Stomach smooth muscle (tissue), 2 donors: ENCODE results near the gene ATG5.

Source experiments
- H3K27ac ChIP-seq: one replicate; pipeline ENCODE4 v1.7.0; 2013; ENCODE audit warnings: mild to moderate bottlenecking, low read length, inconsistent platforms
- H3K27me3 ChIP-seq, 2 donors: one replicate each; pipeline ENCODE4 v1.7.0; 2013; ENCODE audit warnings: low read length in 2 of 2; ENCODE audit not compliant: insufficient read depth in 2 of 2, control insufficient read depth in 1 of 2
- H3K36me3 ChIP-seq, 2 donors: one replicate each; pipeline ENCODE4 v1.7.0; 2013; ENCODE audit warnings: low read length in 2 of 2; ENCODE audit not compliant: control insufficient read depth in 2 of 2, insufficient read depth in 2 of 2
- H3K4me1 ChIP-seq: one replicate; pipeline ENCODE4 v1.7.0; 2013; ENCODE audit warnings: low read length; ENCODE audit not compliant: control insufficient read depth, insufficient read depth
- H3K4me3 ChIP-seq, 2 donors: one replicate each; pipeline ENCODE4 v1.7.0; 2013; ENCODE audit warnings: low read length in 2 of 2
- H3K9ac ChIP-seq, 2 donors: one replicate each; pipeline ENCODE4 v1.7.0; 2013; ENCODE audit warnings: low read length in 2 of 2, mild to moderate bottlenecking in 1 of 2
- H3K9me3 ChIP-seq, 2 donors: one replicate each; pipeline ENCODE4 v1.7.0; 2013; ENCODE audit warnings: low read length in 2 of 2; ENCODE audit not compliant: control insufficient read depth in 2 of 2
- donor health status: healthy.
- donor health status: Pancreatic carcinoma.

Gene ATG5

DNA sequence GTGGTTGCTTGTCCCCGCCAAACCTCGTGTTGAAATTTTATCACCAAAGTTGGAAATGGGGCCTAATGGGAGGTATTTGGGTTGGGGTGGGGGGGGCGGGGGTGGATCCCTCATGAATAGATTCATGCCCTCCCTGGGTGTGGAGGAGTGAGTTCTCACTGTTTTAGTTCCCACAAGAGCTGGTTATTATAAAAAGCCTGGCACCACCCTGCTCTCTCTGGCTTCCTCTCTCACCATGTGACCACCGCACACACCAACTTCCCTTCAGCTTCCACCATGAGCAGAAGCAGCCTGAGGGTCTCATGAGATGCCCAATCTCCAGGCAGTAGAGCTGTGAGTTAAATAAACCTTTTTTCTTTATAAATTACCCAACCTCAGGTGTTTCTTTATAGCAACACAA, 128.1 kb downstream of the ATG5 start:
- no peak overlapping the region for H3K9ac ChIP-seq
- H3K4me3 ChIP-seq = no peak overlapping the region
- H3K27ac ChIP-seq = no peak overlapping the region
- H3K9me3 ChIP-seq = no peaks in the 10 kb centered on the region
- no peaks in the 10 kb centered on the region for H3K27me3 ChIP-seq
- H3K36me3 ChIP-seq = peaks cover 0 to 4% of the 10 kb centered on the region in 2 donors
- peaks cover 3% of the 10 kb centered on the region for H3K4me1 ChIP-seq

DNA sequence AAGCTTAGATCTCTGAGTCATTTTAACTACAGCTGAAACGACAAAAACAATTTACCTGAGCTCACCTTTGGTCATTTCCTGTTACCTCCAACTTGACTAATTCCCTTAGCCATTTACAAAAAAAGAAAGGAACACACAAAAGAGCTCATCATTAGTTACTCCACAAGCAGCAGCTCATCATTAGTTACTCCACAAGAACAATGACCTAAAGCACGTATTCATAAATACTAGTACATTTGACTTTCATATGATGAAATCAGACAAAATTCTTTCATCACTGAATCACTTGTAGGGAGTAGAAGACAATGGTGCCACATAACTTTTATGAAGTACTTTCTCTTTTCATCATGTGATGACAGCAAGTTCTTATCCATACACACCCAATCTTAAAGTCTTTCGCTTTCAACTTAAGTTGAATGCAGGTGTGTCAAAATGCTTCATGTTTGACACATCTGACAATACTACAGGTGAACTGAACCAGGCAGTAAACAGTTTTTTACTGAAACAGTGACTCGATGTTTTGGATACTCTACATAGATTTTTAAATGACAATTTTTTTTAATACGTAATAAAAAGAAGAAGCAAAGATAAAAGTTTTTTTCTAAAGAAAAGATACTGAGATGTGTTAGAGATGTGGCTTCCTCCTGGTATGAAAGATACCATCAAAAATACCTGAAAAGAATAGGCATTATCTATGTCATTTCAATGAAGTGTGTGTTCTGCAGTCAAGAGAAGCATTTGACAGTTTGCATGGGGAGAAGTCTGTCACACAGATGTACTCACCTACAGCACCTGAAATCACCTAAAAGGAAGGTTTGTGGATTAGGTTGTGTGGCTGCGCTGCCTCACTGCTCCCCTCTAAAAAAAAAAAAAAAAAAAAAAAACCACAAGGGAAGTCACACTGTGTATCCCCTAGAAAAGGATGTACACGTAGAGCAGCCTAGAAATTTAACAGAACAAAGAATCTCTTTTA, 130.3 kb downstream of the ATG5 start:
- Histone ChIP-seq H3K27me3 (no peaks in the 10 kb centered on the region), H3K4me3 (no peak overlapping the region), H3K9me3 (no peaks in the 10 kb centered on the region), H3K36me3 (peaks cover 0 to 4% of the 10 kb centered on the region in 2 donors), H3K27ac (no peak overlapping the region), H3K9ac (no peak overlapping the region), H3K4me1 (peaks cover 3% of the 10 kb centered on the region)

DNA sequence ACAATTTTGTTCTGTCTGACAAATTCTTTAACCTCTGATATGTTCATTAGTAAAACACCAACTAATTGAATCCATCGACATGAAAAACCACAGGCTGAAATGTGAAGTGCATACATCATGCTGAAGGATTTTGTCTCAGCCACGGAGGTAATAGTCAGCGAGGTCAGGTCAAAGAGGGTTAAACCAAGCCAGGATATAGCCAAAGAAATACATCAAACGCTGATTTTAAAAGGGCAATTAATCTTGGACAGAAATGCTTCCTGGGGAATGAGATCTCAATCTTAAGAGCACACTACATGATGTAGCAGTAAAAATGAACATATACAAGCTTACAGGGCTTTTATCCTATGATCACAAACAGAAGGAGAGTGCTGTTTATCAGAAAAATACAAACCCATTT, 132.7 kb downstream of the ATG5 start:
- no peak overlapping the region for H3K9ac ChIP-seq
- H3K36me3 ChIP-seq = peaks cover 0 to 4% of the 10 kb centered on the region in 2 donors
- no peak overlapping the region for H3K4me3 ChIP-seq
- no peaks in the 10 kb centered on the region for H3K4me1 ChIP-seq
- H3K27me3 ChIP-seq = no peaks in the 10 kb centered on the region
- H3K27ac ChIP-seq = no peak overlapping the region
- no peaks in the 10 kb centered on the region for H3K9me3 ChIP-seq

DNA sequence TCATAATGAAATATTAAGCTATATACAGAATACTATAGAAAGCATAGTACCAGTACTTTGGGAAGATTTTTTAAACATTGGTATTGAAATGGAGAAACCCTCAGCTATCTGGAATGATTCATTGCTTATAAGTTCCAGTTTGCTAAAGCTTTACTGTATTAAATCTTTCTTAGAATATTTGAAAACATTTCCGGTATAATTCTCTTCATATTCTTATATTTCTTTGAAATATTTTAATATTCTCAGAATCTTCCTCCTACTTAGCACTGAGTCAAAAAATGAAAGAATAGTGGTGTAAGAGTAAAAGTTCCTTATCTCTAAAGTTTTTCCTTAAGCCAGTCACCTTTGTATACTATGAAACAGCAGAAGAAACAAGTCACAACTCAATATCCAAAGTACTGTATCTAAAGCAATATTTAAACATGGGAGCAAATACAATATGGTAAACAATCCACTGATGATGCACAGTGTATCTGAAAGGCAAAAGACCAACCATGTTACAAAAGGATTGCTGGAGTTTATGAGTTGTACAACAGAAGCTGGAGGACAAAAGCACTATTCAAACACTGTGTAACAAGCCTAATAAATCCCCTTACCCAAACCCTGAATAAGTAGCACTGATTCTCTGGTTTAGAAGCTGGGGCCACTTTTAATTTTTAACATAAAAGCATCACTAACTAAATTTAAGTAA, 137.3 kb downstream of the ATG5 start:
- no peaks in the 10 kb centered on the region for H3K4me1 ChIP-seq
- H3K9me3 ChIP-seq = no peaks in the 10 kb centered on the region
- H3K9ac ChIP-seq = no peak overlapping the region
- peaks cover 0 to 8% of the 10 kb centered on the region in 2 donors for H3K36me3 ChIP-seq
- no peak overlapping the region for H3K4me3 ChIP-seq
- H3K27me3 ChIP-seq = no peaks in the 10 kb centered on the region
- no peak overlapping the region for H3K27ac ChIP-seq

DNA sequence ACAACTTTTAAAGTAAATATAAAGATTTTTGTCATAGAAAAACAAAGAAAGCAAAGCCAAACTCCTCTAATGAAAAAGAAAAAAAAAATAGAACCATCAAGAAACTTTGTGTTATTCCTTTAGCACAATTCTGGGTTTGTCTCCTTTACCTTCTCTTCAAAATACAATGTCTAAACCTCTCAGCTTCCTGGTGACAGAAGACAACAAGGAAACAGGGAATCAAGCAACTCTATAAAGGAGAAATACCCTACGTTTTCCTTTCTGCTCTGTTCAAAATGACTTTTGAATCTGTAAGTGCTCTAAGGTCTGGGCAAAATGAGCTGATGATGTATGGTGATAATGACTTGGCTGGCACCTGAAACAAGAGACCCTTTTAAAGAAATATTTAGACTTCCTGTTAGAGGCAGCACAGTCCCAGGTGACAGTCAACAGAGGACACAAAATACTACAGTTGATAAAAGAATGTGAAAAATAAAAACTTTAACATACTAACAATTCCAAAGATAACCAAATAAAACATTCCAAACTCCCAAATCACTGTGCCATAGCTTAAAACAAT, 138.1 kb downstream of the ATG5 start:
- no peaks in the 10 kb centered on the region for H3K4me1 ChIP-seq

DNA sequence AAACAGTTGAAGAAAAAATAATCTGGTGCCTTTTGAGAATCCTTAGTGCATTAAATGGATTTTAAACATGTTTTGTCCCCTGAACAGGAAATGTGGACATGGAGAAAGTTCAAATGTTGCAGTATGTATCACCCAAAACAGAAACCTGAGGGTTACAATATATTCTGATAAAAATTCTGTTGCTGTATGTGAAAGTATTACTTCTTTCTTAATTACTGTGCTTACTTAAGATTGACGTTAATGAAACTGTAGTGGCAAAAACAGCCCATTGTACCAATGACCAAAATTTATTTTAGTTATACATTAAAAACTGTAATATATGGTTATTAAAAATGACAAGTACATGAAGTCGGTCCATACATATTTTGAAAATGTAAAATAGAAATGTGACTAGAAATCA, 138.8 kb downstream of the ATG5 start:
- no peaks in the 10 kb centered on the region for H3K9me3 ChIP-seq
- no peaks in the 10 kb centered on the region for H3K4me1 ChIP-seq
- H3K27ac ChIP-seq = no peak overlapping the region
- peaks cover 0 to 8% of the 10 kb centered on the region in 2 donors for H3K36me3 ChIP-seq
- no peak overlapping the region for H3K4me3 ChIP-seq
- no peaks in the 10 kb centered on the region for H3K27me3 ChIP-seq
- H3K9ac ChIP-seq = no peak overlapping the region

More for the DNA sequence above, 138.1 kb downstream of the ATG5 start:
- H3K4me3 ChIP-seq = no peak overlapping the region
- H3K27me3 ChIP-seq = no peaks in the 10 kb centered on the region
- peaks cover 0 to 8% of the 10 kb centered on the region in 2 donors for H3K36me3 ChIP-seq
- H3K9ac ChIP-seq = no peak overlapping the region
- H3K27ac ChIP-seq = no peak overlapping the region
- H3K9me3 ChIP-seq = no peaks in the 10 kb centered on the region

DNA sequence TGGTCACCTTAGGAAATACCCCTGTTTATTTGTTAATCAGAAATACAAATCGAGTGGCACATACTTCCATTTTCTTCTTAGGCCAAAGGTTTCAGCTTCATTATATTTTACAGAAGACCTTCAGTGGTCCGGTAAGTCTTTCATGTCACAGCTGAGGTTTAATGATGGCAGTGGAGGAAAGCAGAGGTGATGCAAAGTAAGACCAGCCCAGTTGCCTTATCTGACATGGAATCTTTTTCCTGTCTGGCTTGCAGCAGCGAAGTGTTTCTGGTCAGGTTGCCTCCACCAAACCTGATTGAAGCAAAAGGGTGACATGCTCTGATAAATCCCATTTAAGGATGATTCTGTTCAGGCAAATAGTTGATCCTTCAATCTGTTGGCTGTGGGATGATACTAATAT, 139.4 kb downstream of the ATG5 start:
- no peak overlapping the region for H3K4me3 ChIP-seq
- peaks cover 0 to 8% of the 10 kb centered on the region in 2 donors for H3K36me3 ChIP-seq
- H3K27ac ChIP-seq = no peak overlapping the region
- no peaks in the 10 kb centered on the region for H3K27me3 ChIP-seq
- no peaks in the 10 kb centered on the region for H3K4me1 ChIP-seq
- no peaks in the 10 kb centered on the region for H3K9me3 ChIP-seq
- no peak overlapping the region for H3K9ac ChIP-seq

DNA sequence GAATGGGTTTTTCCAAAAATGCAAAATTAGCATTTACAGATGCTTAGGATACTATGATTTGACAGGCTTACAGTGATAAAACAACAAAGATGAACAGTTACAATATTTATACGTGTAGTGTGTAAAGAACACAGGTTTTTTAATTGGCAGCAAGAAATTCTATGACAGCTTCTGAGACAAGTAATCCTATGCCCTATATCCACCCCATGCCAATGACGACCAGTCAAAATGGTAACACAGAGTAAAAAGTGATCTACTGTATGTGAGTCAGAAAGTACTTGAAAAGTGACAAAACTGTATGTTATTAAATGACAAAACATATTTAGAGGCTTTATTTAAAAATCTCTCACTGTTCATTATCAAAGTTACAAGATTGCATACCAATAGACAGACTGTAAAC, 139.9 kb downstream of the ATG5 start:
- H3K36me3 ChIP-seq = peaks cover 0 to 8% of the 10 kb centered on the region in 2 donors
- no peak overlapping the region for H3K4me3 ChIP-seq

DNA sequence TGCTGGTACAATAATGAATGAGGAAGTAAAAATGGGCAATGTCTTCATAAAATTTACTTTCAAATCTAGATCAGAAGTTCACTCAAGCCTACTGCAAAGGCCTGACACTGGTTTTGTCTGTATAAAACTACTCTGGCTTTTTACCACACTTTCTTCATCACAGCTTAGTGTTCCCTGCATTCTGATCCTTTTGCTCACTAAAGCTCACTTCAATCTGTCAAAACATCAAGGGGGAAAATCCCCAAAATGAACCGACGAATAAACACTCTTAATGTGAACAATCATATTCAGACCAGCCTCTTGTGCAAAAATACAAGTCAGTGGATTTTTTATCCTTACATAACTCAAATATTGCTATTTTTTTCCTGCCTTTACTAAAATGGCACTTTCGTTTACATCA, 140.9 kb downstream of the ATG5 start:
- no peak overlapping the region for H3K4me3 ChIP-seq
- no peaks in the 10 kb centered on the region for H3K9me3 ChIP-seq
- no peak overlapping the region for H3K27ac ChIP-seq
- no peak overlapping the region for H3K9ac ChIP-seq
- no peaks in the 10 kb centered on the region for H3K27me3 ChIP-seq
- H3K36me3 ChIP-seq = peaks cover 0 to 8% of the 10 kb centered on the region in 2 donors
- no peaks in the 10 kb centered on the region for H3K4me1 ChIP-seq

More for the DNA sequence above, 139.9 kb downstream of the ATG5 start:
- H3K9me3 ChIP-seq = no peaks in the 10 kb centered on the region
- no peak overlapping the region for H3K9ac ChIP-seq
- H3K4me1 ChIP-seq = no peaks in the 10 kb centered on the region
- H3K27me3 ChIP-seq = no peaks in the 10 kb centered on the region
- H3K27ac ChIP-seq = no peak overlapping the region

DNA sequence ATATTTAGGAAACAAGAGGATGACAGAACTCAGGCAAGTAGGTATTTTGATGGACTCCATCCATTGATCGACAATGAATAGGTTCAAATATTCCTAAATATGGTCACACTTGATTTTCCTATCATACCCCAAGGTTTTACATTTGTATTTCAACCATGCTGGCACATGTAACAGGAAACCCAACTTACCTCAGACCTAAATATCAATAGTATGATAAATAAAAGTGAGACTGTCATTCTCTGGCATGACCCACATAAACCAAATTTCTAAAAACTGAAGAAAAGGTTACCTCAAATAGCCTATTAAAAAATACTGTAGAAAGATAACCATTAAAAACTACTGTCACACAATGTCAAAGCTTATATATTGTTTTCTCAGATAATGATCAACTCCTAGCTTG, 142.1 kb downstream of the ATG5 start:
- no peak overlapping the region for H3K4me3 ChIP-seq
- no peaks in the 10 kb centered on the region for H3K9me3 ChIP-seq
- no peak overlapping the region for H3K9ac ChIP-seq
- no peaks in the 10 kb centered on the region for H3K27me3 ChIP-seq
- no peaks in the 10 kb centered on the region for H3K4me1 ChIP-seq
- no peak overlapping the region for H3K27ac ChIP-seq
- H3K36me3 ChIP-seq = peaks cover 0 to 8% of the 10 kb centered on the region in 2 donors
